ENCODE data around the gene DHRSX.
"Not testable (repeated sequence)": the region's sequence is repeated elsewhere in the genome, so short reads cannot be mapped to it uniquely, and the experiment has no call there.

Gene DHRSX

DNA sequence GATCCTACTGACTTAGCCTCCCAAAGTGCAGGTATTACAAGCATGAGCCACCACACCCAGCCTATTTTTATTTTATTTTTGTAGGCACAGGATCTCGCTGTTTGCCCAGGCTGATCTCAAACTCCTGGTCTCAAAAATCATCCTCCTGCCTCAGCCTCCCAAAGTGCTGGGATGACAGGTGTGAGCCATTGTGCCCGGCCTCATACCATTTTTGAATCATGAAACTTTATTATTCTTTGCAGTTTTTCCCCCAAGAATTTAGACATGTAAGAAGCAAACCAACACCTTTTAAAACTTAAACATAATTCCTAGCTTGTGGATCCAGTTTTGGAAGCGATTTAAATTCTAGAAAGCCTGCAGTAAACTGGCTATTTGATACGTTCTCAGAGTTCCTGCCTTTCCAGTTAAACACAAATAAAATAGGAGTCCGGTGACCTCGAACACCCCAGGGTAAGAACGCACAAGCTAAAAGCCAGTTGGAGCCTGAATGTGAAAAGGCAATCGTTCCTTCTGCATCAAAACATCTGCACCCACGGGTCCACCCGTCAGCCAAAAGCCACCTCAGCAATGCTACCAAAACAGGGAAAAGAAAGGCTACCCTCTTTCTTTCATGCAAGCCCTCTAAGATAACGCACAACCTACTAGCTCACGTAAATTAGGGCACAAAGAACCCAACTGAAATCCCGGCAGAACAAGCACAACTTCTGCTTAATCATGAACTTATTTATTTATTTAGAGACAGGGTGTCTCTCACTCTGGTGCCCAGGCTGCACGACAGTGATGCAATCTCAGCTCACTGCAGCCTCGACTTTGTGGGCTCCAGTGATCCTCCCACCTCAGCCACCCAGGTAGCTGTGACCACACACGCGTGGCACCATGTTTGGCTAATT lies 39.7 kb downstream of the DHRSX start:
- FAIRE-seq; DNase-seq (ENCODE audit: extremely low spot score, insufficient read length, low read depth): not testable (repeated sequence)

- DNase-seq (ENCODE audit: extremely low spot score, insufficient read length, low read depth); FAIRE-seq: not testable (repeated sequence)
Observed at GRCh38 chrX:2460048-2460447, 40.7 kb downstream of the DHRSX start.

DNA sequence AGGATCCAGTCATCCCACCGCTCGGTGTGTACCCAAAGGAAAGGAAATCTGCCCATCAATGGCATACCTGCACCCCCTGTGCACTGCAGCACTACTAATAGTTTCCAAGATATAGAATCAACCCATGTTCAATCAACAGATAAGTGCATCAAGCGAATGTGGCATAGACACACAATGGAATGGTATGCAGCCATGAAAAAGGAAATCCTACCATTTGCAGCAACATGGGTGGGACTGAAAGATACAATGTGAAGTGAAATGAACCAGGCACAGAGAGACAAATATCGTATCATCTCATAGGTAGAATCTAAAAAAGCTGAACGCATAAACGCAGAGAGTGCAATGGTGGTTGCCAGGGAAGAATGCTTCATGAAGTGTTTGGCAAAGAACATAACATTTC lies 42.5 kb downstream of the DHRSX start:
- DNase-seq (ENCODE audit: extremely low spot score, insufficient read length, low read depth), result no peak
- FAIRE-seq, result no peak

DNA sequence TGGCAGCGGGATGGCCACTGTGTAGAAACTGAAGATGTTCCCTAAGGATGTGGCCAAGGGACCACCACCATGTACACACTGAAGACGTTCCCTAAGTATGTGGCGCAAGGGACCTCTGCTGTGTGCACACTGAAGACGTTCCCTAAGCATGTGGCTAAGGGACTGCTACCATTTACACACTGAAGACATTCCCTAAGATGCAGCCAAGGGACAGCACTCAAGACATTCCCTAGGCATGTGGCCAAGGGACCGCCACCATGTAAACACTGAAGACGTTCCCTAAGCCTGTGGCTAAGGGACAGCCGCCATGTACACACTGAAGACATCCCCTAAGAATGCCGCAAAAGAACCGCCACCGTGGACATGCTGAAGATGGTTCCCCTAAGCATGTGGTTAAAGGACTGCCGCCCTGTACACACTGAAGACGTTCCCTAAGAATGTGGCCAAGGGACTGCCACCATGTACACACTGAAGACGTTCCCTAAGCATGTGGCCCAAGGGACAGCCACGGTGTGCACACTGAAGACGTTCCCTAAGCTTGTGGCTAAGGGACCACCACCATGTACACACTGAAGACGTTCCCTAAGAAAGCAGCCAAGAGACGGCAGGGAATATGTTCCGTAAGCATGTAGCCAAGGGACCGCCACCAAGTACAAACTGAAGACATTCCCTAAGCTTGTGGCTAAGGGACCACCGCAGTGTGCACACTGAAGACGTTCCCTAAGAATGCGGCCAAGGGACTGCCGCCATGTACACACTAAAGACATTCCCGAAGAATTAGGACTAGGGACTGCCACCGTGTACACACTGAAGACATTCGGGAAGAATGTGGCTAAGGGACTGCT lies 43.3 kb downstream of the DHRSX start:
- FAIRE-seq (no peak), DNase-seq (ENCODE audit: extremely low spot score, insufficient read length, low read depth) (no peak)

DNA sequence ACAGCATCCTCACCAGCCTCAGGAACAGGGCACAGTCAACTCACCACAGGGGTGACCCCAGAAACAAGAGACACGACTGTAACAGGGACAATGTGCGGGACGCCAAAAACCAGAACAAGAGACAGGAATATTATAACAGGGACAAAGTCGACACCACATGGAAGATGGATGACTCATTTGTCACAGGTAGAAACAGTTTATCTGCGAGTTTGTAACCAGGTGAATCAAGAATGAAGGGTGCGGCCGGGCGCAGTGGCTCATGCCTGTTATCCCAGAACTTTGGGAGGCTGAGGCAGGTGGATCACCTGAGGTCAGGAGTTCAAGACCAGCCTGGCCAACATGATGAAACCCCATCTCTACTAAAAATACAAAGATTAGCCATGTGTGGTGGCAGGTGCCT lies 44.7 kb downstream of the DHRSX start:
- FAIRE-seq, result not testable (repeated sequence)

DNA sequence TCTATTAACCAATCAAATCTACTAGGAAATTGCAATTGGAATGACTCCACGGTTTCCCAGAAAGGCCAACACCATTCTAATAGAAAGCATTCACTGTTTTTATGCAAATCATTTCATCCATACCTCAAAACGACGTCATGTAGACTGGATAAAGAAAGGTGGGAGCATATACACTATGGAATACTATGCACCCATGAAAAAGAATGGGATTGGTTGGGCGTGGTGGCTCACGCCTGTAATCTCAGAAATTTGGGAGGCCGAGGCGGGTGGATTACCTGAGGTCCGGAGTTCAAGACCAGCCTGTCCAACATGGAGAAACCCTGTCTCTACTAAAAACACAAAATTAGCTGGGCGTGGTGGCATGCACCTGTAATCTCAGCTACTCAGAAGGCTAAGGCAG lies 46.2 kb downstream of the DHRSX start:
- DNase-seq (ENCODE audit: extremely low spot score, insufficient read length, low read depth); FAIRE-seq: not testable (repeated sequence)

More for the DNA sequence above, 44.7 kb downstream of the DHRSX start:
- not testable (repeated sequence) for DNase-seq (ENCODE audit: extremely low spot score, insufficient read length, low read depth)

GRCh38 chrX:2452799-2453198 lies 48.0 kb downstream of the DHRSX start:
- DNase-seq (ENCODE audit: extremely low spot score, insufficient read length, low read depth) (no peak), FAIRE-seq (no peak)

GRCh38 chrX:2452317-2452784 lies 48.4 kb downstream of the DHRSX start:
- DNase-seq (ENCODE audit: extremely low spot score, insufficient read length, low read depth) (no peak), FAIRE-seq (no peak)

- DNase-seq (ENCODE audit: extremely low spot score, insufficient read length, low read depth), result no peak
- no peak for FAIRE-seq
Observed at GRCh38 chrX:2451501-2452316, 49.1 kb downstream of the DHRSX start.

DNA sequence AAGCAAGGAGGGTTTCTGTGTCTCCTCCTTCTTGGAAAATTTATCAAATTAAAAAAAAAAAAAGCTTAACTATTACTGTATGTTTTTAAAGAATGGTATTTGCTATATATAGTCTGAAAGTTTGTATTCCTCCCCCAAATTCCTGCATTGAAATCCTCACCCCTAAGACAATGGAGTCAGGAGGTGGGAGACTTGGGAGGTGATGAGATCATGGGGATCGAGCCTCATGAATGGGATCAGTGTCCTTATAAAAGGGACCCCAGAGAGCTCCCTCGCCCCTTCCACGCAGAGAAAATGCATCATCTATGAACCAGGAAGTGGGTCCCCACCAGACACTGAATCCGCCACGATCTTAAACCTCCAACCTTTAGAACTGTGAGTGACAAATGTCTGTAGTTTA lies 50.1 kb downstream of the DHRSX start:
- DNase-seq (ENCODE audit: extremely low spot score, insufficient read length, low read depth), result no peak
- no peak for FAIRE-seq

- DNase-seq (ENCODE audit: extremely low spot score, insufficient read length, low read depth), result no peak
- FAIRE-seq, result no peak
Observed at GRCh38 chrX:2449135-2449886, 51.5 kb downstream of the DHRSX start.

DNA sequence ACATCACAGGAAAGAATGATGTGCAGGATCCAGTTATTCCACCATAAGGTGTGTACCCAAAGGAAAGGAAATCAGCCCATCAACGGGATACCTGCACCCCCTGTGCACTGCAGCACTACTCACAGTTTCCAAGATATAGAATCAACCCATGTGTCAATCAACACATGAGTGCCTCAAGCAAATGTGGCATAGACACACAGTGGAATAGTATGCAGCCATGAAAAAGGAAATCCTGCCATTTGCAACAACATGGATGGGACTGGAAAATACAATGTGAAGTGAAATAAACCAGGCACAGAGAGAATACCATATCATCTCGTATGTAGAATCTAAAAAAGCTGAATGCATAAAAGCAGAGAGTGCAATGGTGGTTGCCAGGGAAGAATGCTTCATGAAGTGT lies 53.3 kb downstream of the DHRSX start:
- FAIRE-seq, result no peak
- DNase-seq (ENCODE audit: extremely low spot score, insufficient read length, low read depth), result no peak

- FAIRE-seq (no peak), DNase-seq (ENCODE audit: extremely low spot score, insufficient read length, low read depth) (no peak)
Observed at GRCh38 chrX:2446815-2447214, 54.0 kb downstream of the DHRSX start.

- DNase-seq (ENCODE audit: extremely low spot score, insufficient read length, low read depth) (no peak), FAIRE-seq (no peak)
Observed at GRCh38 chrX:2445662-2446623, 54.8 kb downstream of the DHRSX start.

DNA sequence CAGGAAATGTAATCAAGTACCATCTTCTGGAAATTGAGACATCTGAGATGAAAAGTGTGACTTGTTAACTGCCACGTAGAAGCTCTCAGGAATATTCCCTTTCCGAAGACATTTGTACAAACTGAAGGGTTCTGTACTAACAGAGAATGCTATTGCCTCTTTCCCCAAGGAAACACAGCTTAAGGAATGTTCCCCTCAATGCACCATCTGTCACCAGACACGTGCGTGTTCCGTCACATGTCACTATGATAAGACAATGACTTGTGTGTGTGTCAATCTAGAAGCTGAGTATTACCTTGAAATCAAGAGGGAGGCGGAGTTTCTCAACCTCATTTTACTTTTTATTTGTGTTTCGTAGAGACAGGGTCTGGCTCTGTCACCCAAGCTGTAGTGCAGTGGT lies 58.1 kb downstream of the DHRSX start:
- no peak for FAIRE-seq
- DNase-seq (ENCODE audit: extremely low spot score, insufficient read length, low read depth), result no peak

DNA sequence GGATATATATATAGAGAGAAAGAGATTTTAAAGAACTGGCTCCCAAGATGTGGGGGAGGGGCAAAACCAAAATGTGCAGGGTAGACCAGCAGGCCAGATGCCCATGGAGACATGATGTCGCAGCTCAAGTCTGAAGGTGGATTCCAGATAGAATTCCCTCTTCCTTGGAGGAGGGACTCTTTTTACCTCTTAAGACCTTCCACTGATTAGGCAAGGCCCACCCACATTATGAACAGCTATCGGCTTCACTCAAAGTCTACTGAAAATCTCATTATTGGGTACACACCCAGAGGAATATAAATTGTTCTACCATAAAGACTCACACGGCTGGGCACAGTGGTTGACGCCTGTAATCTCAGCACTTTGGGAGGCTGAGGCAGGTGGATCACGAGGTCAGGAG lies 59.3 kb downstream of the DHRSX start:
- DNase-seq (ENCODE audit: extremely low spot score, insufficient read length, low read depth) (no peak), FAIRE-seq (no peak)

- FAIRE-seq, result no peak
- DNase-seq (ENCODE audit: extremely low spot score, insufficient read length, low read depth), result no peak
Observed at GRCh38 chrX:2439613-2440012, 61.2 kb downstream of the DHRSX start.

DNA sequence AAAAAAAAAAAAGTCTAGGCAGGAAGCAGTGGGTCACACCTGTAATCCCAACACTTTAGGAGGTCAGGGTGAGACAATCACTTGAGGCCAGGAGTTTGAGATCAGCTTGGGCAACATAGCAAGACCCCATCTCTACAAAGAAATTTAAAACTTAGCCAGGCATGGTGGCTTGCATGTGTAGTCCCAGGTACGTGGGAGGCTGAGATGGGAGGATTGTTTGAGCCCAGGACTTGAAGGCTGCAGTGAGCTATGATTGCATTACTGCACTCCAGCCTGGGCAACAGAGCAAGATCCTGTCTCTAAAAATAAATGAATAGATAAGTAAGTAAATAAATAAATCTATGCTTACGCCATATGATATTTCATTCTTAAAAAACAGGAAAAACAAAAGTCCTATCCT lies 65.3 kb downstream of the DHRSX start:
- DNase-seq (ENCODE audit: extremely low spot score, insufficient read length, low read depth), result no peak
- FAIRE-seq, result no peak
